Measurements from ENCODE around the gene HMGN3.

DNA sequence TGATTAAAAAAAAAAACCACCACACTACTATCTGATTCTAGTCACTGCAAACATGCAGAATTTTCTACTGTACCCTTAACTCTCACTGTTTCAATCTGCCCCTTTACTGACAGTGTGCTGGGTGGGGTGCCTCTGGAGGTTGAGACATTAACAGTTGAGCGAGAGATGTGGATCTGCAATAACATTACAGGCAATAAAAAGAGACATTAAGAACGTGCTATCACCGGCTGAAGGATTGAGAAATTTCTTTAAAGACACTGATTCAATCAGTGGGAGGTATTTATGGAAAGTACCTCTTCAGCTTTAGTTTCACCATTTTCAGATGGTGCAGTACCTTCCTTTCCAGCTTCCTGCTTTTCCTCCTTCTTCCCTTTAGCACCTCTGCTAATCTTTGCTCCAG, 32.5 kb downstream of the HMGN3 start:
- TF ChIP-seq, protein P1, sequence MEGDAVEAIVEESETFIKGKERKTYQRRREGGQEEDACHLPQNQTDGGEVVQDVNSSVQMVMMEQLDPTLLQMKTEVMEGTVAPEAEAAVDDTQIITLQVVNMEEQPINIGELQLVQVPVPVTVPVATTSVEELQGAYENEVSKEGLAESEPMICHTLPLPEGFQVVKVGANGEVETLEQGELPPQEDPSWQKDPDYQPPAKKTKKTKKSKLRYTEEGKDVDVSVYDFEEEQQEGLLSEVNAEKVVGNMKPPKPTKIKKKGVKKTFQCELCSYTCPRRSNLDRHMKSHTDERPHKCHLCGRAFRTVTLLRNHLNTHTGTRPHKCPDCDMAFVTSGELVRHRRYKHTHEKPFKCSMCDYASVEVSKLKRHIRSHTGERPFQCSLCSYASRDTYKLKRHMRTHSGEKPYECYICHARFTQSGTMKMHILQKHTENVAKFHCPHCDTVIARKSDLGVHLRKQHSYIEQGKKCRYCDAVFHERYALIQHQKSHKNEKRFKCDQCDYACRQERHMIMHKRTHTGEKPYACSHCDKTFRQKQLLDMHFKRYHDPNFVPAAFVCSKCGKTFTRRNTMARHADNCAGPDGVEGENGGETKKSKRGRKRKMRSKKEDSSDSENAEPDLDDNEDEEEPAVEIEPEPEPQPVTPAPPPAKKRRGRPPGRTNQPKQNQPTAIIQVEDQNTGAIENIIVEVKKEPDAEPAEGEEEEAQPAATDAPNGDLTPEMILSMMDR (conservative IDR thresholded peaks at IDR 0.05), result no peak
- TF ChIP-seq ZFX (IDR thresholded peaks at IDR 0.05), result no peak

Measured in C4-2B (cell line).